Endothelial cell of umbilical vein (primary cell): Measurements from ENCODE around the gene AGXT. TPM values are rescaled to one million over a fixed set of nuclear protein-coding genes. Genes with fewer than 3 reads are reported as not detected.
A peak's percentile ranks its signal among the peaks of the same experiment; 100 is the strongest.

Experiments used
- BruUV-seq: library from RNA; stranded (reverse); fragments of 400-500 nt; replicated peaks from 2 replicates; lab custom pipeline; 2021; lab: Mats Ljungman, UMichigan
- CTCF ChIA-PET: fragments of 300-600, 350-600 bp; sonication (Branson Sonifier 250); formaldehyde crosslinking; loops from one replicate; lab custom pipeline; 2021; ENCODE audit warnings: antibody characterized with exemption, inconsistent platforms; lab: Charles Lee
- POLR2A ChIA-PET: fragments of 300-600, 350-600 bp; sonication (Branson Sonifier 250); formaldehyde crosslinking; loops from one replicate; lab custom pipeline; 2021; ENCODE audit warnings: antibody characterized with exemption, inconsistent platforms; lab: Charles Lee
- DNase-seq: peaks from one replicate; pipeline ENCODE4 v3.0.0-alpha.2; 2011; ENCODE audit warnings: low read depth, low spot score
- FAIRE-seq: peaks from 2 replicates; lab custom pipeline; 2011; peaks lifted over from hg19 to GRCh38; lab: Jason Lieb, UNC
- H2AFZ ChIP-seq: 2 replicates; pipeline ENCODE4 v1.6.0; 2012; ENCODE audit warnings: low read depth, low read length, control low read depth, inconsistent platforms
- H3K27ac ChIP-seq: 2 replicates; pipeline ENCODE4 v1.5.1; 2011; ENCODE audit warnings: low read depth, mild to moderate bottlenecking, control low read depth, low read length, moderate library complexity; ENCODE audit not compliant: insufficient read depth
- H3K27me3 ChIP-seq, 2 experiments: 2 replicates each; pipeline versions ENCODE4 v1.6.0 to v1.6.1; 2011; ENCODE audit warnings: low read length in 2 of 2, mixed read lengths in 1 of 2; ENCODE audit not compliant: control insufficient read depth in 2 of 2, insufficient read depth in 2 of 2
- H3K36me3 ChIP-seq, 2 experiments: 2 replicates in 1 of 2; 3 replicates in 1 of 2; pipeline ENCODE4 v1.5.1; 2011; ENCODE audit warnings: low read length in 2 of 2, mild to moderate bottlenecking in 1 of 2, moderate library complexity in 1 of 2; ENCODE audit not compliant: control insufficient read depth in 2 of 2, insufficient read depth in 2 of 2; ENCODE audit errors: extremely low read depth in 1 of 2
- H3K4me1 ChIP-seq: 3 replicates; pipeline ENCODE4 v1.5.1; 2011; ENCODE audit warnings: mild to moderate bottlenecking, low read length; ENCODE audit not compliant: control insufficient read depth, insufficient read depth; ENCODE audit errors: extremely low read depth
- H3K4me2 ChIP-seq: 2 replicates; pipeline ENCODE4 v1.6.1; 2011; ENCODE audit warnings: low read length, control low read depth, mixed read lengths; ENCODE audit not compliant: insufficient read depth
- H3K4me3 ChIP-seq, 3 experiments: fragments of 200-600 bp in 1 of 3; sonication (generic), shearing (Covaris generic) in 1 of 3; replicated peaks in 1 of 3; 2 replicates each; pipeline ENCODE4 v1.5.1; 2011 to 2016; ENCODE audit warnings: control low read depth in 3 of 3, low read length in 3 of 3, mild to moderate bottlenecking in 2 of 3, inconsistent platforms in 1 of 3, low read depth in 1 of 3, moderate library complexity in 1 of 3; ENCODE audit not compliant: insufficient read depth in 1 of 3
- H3K79me2 ChIP-seq: 2 replicates; pipeline ENCODE4 v1.6.0; 2012; ENCODE audit warnings: low read length, inconsistent platforms; ENCODE audit not compliant: control insufficient read depth, insufficient read depth
- H3K9ac ChIP-seq: replicated peaks from 2 replicates; pipeline ENCODE3; 2011; ENCODE audit warnings: low read length, control low read depth; ENCODE audit not compliant: insufficient read depth; ENCODE audit errors: extremely low read depth
- H3K9me1 ChIP-seq: replicated peaks from 3 replicates; pipeline ENCODE4 v1.6.0; 2011; ENCODE audit warnings: mild to moderate bottlenecking, low read length; ENCODE audit not compliant: control insufficient read depth, insufficient read depth; ENCODE audit errors: extremely low read depth
- H3K9me3 ChIP-seq: replicated peaks from 2 replicates; pipeline ENCODE4 v1.5.1; 2012; ENCODE audit warnings: low read length, inconsistent platforms; ENCODE audit not compliant: control insufficient read depth, insufficient read depth
- H4K20me1 ChIP-seq: replicated peaks from 2 replicates; pipeline ENCODE3; 2011; ENCODE audit warnings: mild to moderate bottlenecking, low read length; ENCODE audit not compliant: control insufficient read depth, insufficient read depth; ENCODE audit errors: extremely low read depth
- EZH2 ChIP-seq: IDR thresholded peaks from 2 replicates; pipeline ENCODE4 v1.6.1; 2012; ENCODE audit warnings: borderline replicate concordance, low read depth, mild to moderate bottlenecking, moderate library complexity, low read length, inconsistent platforms; ENCODE audit not compliant: severe bottlenecking
- MYC ChIP-seq: IDR thresholded peaks from one replicate; pipeline ENCODE4 v1.6.1; 2011; ENCODE audit warnings: mild to moderate bottlenecking, low read depth, low read length
- POLR2A ChIP-seq: IDR thresholded peaks from 2 replicates; pipeline ENCODE4 v1.6.1; 2012; ENCODE audit warnings: low read depth, mild to moderate bottlenecking, control low read depth, low read length
- dilution Hi-C: fragments of 300-500 bp; cut with MboI; formaldehyde crosslinking; loops from one replicate; pipeline ENCODE4 v1.15.0; 2019; ENCODE audit warnings: low sequenced_read_pairs; ENCODE audit not compliant: extremely low pct_ligation_motif_present
- intact Hi-C: fragments of 100-400 bp; cut with micrococcal nuclease; formaldehyde crosslinking; loops from one replicate; pipeline ENCODE4 v1.10.0; 2022
- polyA plus RNA-seq, 4 experiments: library from polyadenylated mRNA; depleted of rRNA in 3 of 4; stranded (reverse) in 3 of 4; unstranded in 1 of 4; fragments of >200 nt; gene quantifications; 2 replicates each; pipeline versions ENCODE4 v1.2.1 to v1.2.3, GENCODE V29; 2011 to 2012; ENCODE audit warnings: missing spikeins in 1 of 4
- total RNA-seq: library from RNA; stranded (reverse); gene quantifications from 2 replicates; pipeline ENCODE4 v1.2.3, GENCODE V29; 2021

AGXT gene
- total and polyA plus RNA-seq, 2 donors (not counting 3 experiments of a cell fraction or from before 2014, with no cell fraction given): not detected

DNA sequence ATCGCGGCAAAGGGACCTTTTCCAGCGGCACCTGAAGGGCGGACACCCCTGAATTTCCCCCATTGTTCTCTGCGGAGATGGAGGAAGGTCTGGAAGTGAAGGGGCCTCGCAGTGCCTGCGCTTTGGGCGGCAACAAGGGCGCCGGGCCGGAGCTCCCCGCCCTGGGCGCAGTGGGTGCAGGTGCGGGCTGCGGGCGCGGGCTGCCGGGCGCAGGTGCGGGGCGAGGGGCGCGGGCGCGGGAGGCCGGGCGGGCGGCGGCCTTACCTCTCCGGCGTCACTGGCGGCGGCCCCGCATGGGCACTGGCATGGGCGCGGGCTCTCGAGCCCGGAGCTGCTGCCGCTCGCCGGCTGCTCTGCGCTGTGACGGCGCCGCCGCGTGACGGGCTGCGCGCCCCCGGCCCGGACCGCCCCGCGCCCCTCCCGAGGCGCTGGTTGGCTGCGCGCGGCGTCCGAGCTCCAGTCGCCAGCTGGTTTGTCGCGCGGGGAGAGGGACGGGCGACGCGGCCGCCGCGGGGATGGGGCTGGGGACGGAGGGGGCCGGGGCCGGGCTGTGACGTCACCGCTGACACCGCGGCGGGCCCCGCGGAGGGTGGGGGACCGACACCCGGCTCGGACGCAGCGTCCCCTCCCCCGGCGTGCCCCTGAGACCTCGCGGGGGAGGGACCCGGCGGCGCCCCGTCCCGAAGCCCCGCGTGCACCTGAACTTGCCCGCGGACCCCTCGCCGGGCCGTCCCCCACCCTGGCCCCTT lies 48.6 kb upstream of the AGXT start, which contains the start of gene KIF1A:
Gene KIF1A (minus strand): TSS at position 362 of the 749 bp plus-strand sequence. CDS start 22,467 bp downstream, outside the sequence.
- dilution Hi-C loops: no loop called here
- CTCF ChIA-PET: interaction anchor here (0.6 to 0.7 kb wide), 2 partner anchors 231 to 306 kb away, joined by 3 to 6 read pairs; no protein-coding TSS in a partner anchor

DNA sequence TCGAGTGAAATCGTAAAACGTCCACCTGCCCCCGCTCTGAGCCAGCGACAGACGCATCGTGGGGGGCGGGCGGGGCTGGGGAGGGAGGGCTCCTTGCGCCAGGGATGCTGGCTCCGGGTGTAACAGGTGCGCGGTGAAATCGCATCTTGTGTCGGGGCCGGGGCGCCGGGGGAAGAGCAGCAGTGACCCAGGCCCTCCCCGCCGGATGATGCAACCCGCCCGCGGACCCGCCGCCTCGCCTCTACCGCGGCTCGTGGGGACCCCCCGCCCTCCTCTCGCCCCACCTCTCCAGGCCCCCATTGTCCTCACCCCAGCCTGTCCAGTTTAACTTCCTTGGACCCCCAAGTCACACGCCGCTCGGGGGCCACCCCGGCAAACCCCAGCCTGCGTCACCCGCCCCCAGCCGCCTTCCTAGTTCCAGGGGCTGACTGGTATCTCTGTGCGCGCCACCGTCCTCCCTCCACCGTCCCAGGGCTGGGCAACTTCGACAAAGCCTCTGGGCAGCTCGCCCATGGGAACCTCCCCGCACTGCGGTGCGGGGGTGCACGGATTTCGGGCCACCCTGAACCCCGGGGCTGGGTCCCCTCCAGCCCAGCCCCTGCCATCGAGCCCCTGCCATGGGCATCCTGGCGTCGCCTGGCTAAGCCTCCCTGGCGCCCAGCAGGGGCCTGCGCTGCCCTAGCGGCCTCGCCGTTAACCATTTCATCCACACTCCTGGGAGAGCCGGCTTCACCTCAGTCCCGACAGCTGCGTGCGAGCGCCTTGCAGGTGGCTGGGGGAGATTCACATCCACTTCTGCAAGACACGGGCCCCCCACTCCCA lies 47.8 kb upstream of the AGXT start:
- no TSS peak for BruUV-seq
- dilution Hi-C loops (no loop called here), intact Hi-C loops (no loop called here)
- Histone ChIP-seq H2AFZ (no peak overlapping the region), H3K9me1 (no peaks in the 10 kb centered on the region), H3K79me2 (no peaks in the 10 kb centered on the region), H3K4me3 (no peak overlapping the region), H3K9ac (no peak overlapping the region), H3K27ac (no peak overlapping the region), H3K36me3 (no peaks in the 10 kb centered on the region), H3K4me2 (no peak overlapping the region), H3K9me3 (no peaks in the 10 kb centered on the region), H3K27me3 (peaks cover 42 to 56% of the 10 kb centered on the region in 2 experiments), H3K4me1 (no peaks in the 10 kb centered on the region), H4K20me1 (no peaks in the 10 kb centered on the region)
- CTCF ChIA-PET: interaction anchor here (1.0 kb wide), 1 partner anchor 20 kb away, joined by 3 read pairs; no protein-coding TSS in a partner anchor
- POLR2A ChIA-PET: no interaction called here
- TF ChIP-seq EZH2 (peak; percentile 94), POLR2A (no peak)
- no peak for FAIRE-seq
- DNase-seq: no peak

More for the DNA sequence above, 48.6 kb upstream of the AGXT start, which contains the start of gene KIF1A:
- no peak within 1 kb of the TSS for H2AFZ ChIP-seq
- no peak within 1 kb of the TSS for H3K27ac ChIP-seq
- H3K9me3 ChIP-seq: no peaks in the 10 kb centered on the region
- peaks cover 41 to 52% of the 10 kb centered on the region in 2 experiments for H3K27me3 ChIP-seq
- no peaks in the 10 kb centered on the region for H3K9me1 ChIP-seq
- TF ChIP-seq EZH2 (peak; percentile 89), MYC (no peak)
- FAIRE-seq (no peak), DNase-seq (no peak)
- POLR2A ChIA-PET: no interaction called here
- H3K79me2 ChIP-seq: no peaks in the 10 kb centered on the region
- no peaks in the 10 kb centered on the region for H3K4me1 ChIP-seq
- no peak within 1 kb of the TSS for H3K4me3 ChIP-seq
- intact Hi-C loops: no loop called here
- H4K20me1 ChIP-seq: no peaks in the 10 kb centered on the region
- H3K9ac ChIP-seq: no peak within 1 kb of the TSS
- no peak within 1 kb of the TSS for H3K4me2 ChIP-seq
- no TSS peak for BruUV-seq
- no peaks in the 10 kb centered on the region for H3K36me3 ChIP-seq
